Naive B cell (primary cell): ENCODE results near the gene TRIM46. TPM values are rescaled to one million over a fixed set of nuclear protein-coding genes. Genes with fewer than 3 reads are reported as not detected.
A peak's percentile ranks its signal among the peaks of the same experiment; 100 is the strongest.

Source experiments
- ATAC-seq, 2 donors: fragments of 150-1000 bp; cut with Tn5 transposase; 2 replicates each; pipeline ENCODE4 v1.10.0; 2021; ENCODE audit warnings: low read depth in 2 of 2, mild to moderate bottlenecking in 2 of 2, moderate library complexity in 2 of 2
- DNase-seq: peaks from one replicate; pipeline ENCODE4 v3.0.0; 2022
- H3K27ac Mint-ChIP-seq, 6 donors: one replicate each; pipeline ENCODE4 v1.8.0; 2020 to 2022; ENCODE audit warnings: mild to moderate bottlenecking in 6 of 6, mixed read lengths in 6 of 6, moderate library complexity in 5 of 6, inconsistent platforms in 2 of 6
- H3K27me3 Mint-ChIP-seq, 3 donors: one replicate each; pipeline ENCODE4 v1.8.0; 2021 to 2022; ENCODE audit warnings: mixed read lengths in 3 of 3, mild to moderate bottlenecking in 1 of 3
- H3K36me3 Mint-ChIP-seq, 2 donors: one replicate each; pipeline ENCODE4 v1.8.0; 2020 to 2022; ENCODE audit warnings: mixed read lengths in 2 of 2, inconsistent platforms in 1 of 2, mild to moderate bottlenecking in 1 of 2
- H3K4me1 Mint-ChIP-seq, 3 donors: one replicate each; pipeline ENCODE4 v1.8.0; 2020 to 2022; ENCODE audit warnings: mixed read lengths in 3 of 3, inconsistent platforms in 1 of 3, mild to moderate bottlenecking in 1 of 3, moderate library complexity in 1 of 3
- H3K4me3 Mint-ChIP-seq, 8 donors: one replicate each; pipeline ENCODE4 v1.8.0; 2020 to 2022; ENCODE audit warnings: mild to moderate bottlenecking in 8 of 8, mixed read lengths in 8 of 8, moderate library complexity in 8 of 8, inconsistent platforms in 2 of 8
- H3K9me3 Mint-ChIP-seq, 7 donors: one replicate each; pipeline ENCODE4 v1.8.0; 2020 to 2022; ENCODE audit warnings: mixed read lengths in 7 of 7, mild to moderate bottlenecking in 5 of 7, inconsistent platforms in 2 of 7, moderate library complexity in 1 of 7
- polyA plus RNA-seq, 6 donors: library from polyadenylated mRNA; unstranded; fragments of 300-500 nt; fragmentation: Illumina TruSeq; gene quantifications; one replicate each; pipeline ENCODE4 v1.2.3, GENCODE V29; 2021; ENCODE audit warnings: low read depth in 6 of 6

Gene TRIM46
- polyA plus RNA-seq = under 1 TPM in 2 of 6 donors, not detected in 4; 0.13 to 0.35 TPM

DNA sequence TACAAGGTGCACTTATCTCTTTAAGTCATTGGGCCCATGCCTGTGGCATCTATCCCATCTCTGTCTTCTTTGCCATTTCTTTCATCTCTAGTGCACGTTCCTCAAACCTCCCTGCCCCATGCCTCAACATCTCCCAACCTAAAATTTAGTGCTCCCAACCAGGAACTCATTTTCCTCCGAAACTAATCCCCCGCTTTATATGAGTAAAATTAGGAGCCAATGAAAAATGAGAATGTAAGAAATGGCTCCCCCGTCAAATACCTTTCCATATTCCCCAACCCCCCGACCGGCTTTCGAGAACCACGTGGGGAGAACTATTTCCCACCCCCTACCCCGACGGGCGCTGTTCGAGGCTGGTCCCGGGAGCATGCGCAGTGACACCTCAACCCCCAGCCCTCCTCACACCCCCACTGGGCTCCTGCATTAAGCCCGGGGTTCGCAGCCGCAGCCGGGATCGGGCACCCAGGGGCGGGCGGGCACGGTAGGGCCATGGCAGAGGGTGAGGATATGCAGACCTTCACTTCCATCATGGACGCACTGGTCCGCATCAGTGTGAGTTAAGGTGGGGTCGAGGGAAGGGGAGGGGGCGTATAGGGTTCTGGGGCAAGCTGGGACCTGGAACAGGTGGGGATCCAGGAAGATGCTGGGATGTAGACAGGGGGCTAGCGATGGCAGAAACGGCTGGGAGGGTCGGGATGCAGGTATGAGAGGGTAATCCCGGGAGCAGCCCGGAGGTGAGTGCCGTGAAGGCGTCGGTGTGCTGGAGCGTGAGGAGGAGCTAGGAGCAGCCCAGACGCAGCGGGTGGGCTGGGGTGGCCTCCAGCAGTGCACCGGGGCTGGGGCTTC, at the start of gene TRIM46:
Gene TRIM46 (plus strand): TSS at position 372 of the 846 bp plus-strand sequence. CDS start 118 bp downstream, at position 490.
- no peak for DNase-seq
- Mint-ChIP-seq H3K9me3 (no peaks in the 10 kb centered on the region), H3K36me3 (peaks cover 5 to 9% of the 10 kb centered on the region in 2 donors), H3K4me1 (peaks cover 41 to 46% (median 41%) of the 10 kb centered on the region in 3 donors), H3K27ac (peak within 1 kb of the TSS; percentile 96 to 99 (median 98)), H3K4me3 (peak within 1 kb of the TSS; percentile 88 to 100 (median 98)), H3K27me3 (no peaks in the 10 kb centered on the region)
- ATAC-seq = peak; percentile 3 to 11

DNA sequence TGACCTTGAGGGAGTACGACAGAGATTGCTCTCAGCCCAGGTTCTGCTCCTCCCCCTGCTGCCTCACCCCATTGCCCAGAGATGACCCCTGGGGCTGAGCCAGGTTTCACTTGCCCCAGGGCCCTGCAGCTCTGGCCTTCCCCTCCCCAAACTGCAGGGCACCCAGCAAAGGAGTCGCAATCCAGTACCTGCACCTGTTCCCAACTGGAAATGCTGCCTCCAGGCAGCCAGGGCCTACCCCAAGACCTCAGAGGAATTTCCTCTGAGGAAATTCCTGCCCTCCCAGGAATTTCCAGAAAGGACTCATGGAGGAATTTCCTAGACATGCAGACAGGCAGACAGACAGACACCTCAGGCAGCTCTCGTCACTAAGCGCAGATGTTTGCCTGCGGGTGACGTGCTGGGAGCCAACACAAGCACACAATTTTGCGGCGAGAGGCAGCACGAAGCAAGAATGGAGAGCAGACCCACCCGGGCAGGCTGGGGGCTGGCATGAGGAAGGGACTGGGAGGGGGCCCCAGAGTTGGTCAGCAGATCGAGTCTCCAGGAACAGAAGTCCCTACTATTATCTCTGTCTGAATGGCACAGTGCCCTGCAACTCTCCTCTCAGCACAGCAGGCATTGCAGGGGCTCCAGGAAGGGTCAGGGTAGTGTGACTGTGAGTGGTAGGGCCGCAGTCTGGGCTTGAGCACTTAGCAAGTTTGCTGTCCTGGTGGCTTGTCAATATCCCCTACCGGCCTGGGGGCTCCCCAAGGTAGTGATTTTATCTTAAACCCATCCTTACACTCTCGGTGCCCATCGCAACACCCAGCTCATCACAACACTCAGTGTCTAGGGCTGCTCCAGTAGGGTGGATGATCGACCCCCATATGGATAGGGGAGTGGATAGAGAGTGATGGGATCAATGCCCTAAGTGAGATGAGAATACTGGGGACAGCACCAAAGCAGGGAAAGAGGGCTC, 48.9 kb upstream of the TRIM46 start:
- Mint-ChIP-seq H3K36me3 (no peaks in the 10 kb centered on the region), H3K4me1 (peaks cover 28 to 32% (median 30%) of the 10 kb centered on the region in 3 donors), H3K27me3 (peaks cover 18 to 57% (median 28%) of the 10 kb centered on the region in 3 donors), H3K9me3 (no peaks in the 10 kb centered on the region), H3K27ac (peak overlapping the region in 1 of 6 donors; percentile 16), H3K4me3 (peak overlapping the region in 4 of 8 donors; percentile 20 to 59 (median 34))
- DNase-seq (no peak), ATAC-seq (no peak)

DNA sequence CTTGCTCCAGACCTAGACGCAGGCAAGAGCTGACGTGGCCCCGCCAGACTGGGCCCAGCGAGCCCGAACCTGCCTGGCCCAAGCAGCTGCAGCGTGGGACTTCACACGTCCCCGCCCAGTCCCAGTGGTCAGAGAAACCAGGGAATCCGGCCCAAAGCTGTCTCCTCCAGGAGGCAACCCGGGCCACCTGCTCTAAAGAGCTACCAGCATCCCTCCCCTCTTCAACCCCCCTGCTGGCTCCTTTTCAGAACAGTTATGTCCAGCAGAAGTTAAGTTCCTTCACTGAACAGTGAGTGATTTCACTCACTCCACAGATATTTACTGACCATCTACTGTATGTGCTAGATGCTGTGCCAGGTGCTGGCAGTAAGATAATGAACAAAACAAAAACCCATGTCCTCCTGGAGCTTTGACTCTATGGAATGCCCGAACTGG, 48.1 kb upstream of the TRIM46 start:
- H3K36me3 Mint-ChIP-seq = no peaks in the 10 kb centered on the region
- ATAC-seq = no peak
- peak overlapping the region in 5 of 8 donors; percentile 20 to 62 (median 55) for H3K4me3 Mint-ChIP-seq
- peak overlapping the region in 1 of 6 donors; percentile 16 for H3K27ac Mint-ChIP-seq
- H3K27me3 Mint-ChIP-seq = peaks cover 20 to 60% (median 36%) of the 10 kb centered on the region in 3 donors
- no peak for DNase-seq
- H3K4me1 Mint-ChIP-seq = peaks cover 29 to 33% (median 30%) of the 10 kb centered on the region in 3 donors
- no peaks in the 10 kb centered on the region for H3K9me3 Mint-ChIP-seq

DNA sequence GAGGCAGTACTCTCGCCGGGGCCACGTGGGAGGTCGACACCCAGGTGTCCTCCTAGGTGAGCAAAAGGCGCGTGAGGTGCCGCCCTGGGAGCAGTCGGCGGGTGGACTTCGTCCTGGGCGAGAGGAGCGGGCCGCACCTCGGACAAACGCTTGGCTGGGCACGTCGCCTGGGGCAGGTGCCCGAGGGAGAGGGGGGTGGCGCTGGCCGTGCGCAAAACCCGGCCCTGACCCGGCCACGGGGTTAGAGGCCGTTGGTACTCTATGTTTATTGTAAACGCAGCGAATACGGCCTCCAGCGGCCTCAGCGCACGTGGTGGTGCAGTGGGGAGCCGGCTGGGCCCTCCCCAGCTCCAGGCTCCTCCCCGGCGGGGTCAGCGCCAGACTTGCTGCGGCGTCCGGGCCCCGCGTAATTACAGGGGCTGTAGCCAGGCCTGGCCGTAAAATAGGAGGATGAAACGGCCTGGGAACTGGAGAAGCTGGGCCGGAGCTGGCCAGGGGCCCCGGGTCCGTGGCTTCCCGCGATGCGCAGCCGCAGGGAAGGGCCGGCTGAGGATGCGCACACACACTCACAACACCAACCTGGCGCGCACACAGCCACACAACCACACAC, 47.6 kb upstream of the TRIM46 start:
- Mint-ChIP-seq H3K27me3 (peaks cover 20 to 65% (median 41%) of the 10 kb centered on the region in 3 donors), H3K4me1 (peaks cover 29 to 33% (median 30%) of the 10 kb centered on the region in 3 donors)

DNA sequence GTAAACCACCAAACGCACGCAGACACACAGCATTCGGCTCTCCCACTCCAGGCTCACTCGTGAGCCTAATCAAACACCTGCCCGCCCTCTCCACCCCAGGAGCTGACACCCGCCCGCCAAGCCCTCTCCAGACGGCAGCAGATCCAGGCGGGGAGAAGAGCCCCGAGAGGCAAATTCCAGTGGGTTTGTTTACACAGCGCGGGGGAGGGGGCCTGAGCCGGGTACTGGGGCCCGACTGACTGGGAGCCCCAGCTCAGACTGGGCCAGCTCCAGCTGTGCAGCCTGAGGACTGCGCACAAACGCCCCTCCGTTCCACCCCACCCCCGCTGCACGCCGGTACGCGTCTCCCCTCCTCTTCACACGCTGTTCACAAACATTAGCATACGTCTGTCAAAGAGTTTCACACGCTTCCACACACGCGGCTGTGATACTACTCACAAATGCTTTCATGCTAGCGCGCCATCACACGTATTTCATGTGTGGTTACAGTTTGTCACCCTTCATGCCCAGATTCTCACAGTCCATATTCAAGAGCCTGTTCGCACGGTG, 47.0 kb upstream of the TRIM46 start:
- Mint-ChIP-seq H3K4me1 (peaks cover 29 to 33% (median 30%) of the 10 kb centered on the region in 3 donors), H3K9me3 (no peaks in the 10 kb centered on the region), H3K27ac (peak overlapping the region in 4 of 6 donors; percentile 3 to 81 (median 39)), H3K4me3 (peak overlapping the region; percentile 80 to 94 (median 89)), H3K27me3 (peaks cover 24 to 67% (median 44%) of the 10 kb centered on the region in 3 donors), H3K36me3 (no peaks in the 10 kb centered on the region)
- DNase-seq (peak; percentile 15), ATAC-seq (peak; percentile 62 to 66)

More for the DNA sequence above, 47.6 kb upstream of the TRIM46 start:
- Mint-ChIP-seq H3K9me3 (no peaks in the 10 kb centered on the region), H3K27ac (peak overlapping the region in 2 of 6 donors; percentile 16 to 80), H3K4me3 (peak overlapping the region in 5 of 8 donors; percentile 47 to 88 (median 61)), H3K36me3 (no peaks in the 10 kb centered on the region)
- DNase-seq = no peak
- ATAC-seq = no peak

DNA sequence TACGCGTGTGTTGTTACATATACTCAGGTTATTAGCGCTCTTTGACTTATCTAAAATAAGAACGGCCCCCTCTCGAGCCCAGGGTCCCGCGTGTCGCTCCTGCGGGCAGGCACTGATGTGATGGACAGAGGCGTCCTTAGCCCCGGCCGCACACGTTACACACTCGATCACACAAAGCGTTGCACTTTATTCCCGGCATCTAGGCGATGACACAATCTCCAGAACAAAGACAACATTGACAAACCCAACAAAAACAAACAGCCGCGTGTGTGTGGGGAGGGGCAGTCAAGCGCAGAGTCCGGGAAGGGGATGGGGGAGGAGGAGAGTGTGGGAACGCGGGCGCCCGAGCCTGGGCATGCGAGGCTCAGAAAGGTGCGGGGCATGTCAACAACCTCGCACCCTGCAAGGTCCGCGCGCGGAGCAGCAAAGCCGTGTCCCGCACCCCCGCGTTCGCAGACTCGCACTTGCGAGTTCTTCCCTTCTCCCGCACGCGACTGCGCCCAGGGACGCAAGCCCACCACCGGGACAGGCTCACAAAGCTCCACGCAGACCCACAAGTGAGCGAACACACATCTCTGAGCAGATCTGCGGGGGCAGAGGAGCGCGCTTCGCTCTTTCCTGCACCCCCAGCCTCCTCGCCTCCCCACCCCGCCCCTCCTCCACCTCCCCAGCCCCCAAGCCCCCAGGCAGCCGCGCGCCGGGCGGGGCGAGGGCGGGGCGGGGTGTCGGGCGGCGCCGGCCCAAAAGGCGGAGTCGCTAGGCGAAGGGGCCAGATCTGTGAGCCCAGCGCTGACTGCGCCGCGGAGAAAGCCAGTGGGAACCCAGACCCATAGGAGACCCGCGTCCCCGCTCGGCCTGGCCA, 46.3 kb upstream of the TRIM46 start, which contains the start of gene EFNA1:
Gene EFNA1 (plus strand): TSS at position 772 of the 862 bp plus-strand sequence. CDS start 102 bp downstream, outside the sequence.
- Mint-ChIP-seq H3K9me3 (no peaks in the 10 kb centered on the region), H3K4me3 (peak within 1 kb of the TSS; percentile 80 to 94 (median 90)), H3K27ac (peak within 1 kb of the TSS; percentile 38 to 81 (median 67)), H3K36me3 (no peaks in the 10 kb centered on the region), H3K27me3 (peaks cover 24 to 67% (median 44%) of the 10 kb centered on the region in 3 donors), H3K4me1 (peaks cover 29 to 33% (median 30%) of the 10 kb centered on the region in 3 donors)
- ATAC-seq (peak; percentile 50 to 51), DNase-seq (peak; percentile 46)

DNA sequence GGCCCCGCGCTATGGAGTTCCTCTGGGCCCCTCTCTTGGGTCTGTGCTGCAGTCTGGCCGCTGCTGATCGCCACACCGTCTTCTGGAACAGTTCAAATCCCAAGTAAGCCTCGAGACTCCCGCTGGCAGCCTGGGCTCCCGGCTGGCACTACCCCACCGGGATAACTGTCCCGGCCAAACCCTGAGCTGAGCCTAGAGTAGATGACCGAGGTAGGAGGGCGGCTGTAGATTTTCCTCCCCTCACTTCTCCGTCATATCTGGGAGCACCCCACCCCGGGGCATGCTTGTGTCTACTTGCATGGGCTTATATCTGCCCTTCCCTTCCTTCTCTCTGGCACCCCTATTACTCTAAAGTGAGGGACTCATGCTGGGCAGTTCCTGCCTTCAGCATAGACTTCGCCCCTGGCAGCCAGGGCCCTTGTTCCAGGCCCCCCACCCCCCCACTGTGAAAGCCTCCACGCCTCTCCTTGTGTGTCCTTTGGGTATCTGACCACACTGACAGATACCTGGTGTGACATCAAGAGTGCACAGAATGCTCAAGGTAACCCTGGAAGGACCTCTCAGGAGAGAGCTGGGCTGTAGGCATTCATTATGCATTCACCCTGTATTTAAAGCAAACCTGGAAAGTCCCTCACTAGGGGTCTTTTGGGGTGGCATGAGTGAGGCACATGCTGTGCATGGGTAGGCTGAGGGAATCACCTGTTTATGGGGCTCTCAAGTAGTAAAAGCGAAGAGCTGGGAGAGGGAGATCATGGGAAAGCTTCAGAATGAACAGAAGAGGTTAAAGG, 45.5 kb upstream of the TRIM46 start:
- H3K36me3 Mint-ChIP-seq = no peaks in the 10 kb centered on the region
- peak overlapping the region; percentile 75 to 93 (median 89) for H3K4me3 Mint-ChIP-seq
- H3K9me3 Mint-ChIP-seq = no peaks in the 10 kb centered on the region
- H3K4me1 Mint-ChIP-seq = peaks cover 29 to 33% (median 30%) of the 10 kb centered on the region in 3 donors
- DNase-seq (no peak), ATAC-seq (peak; percentile 24 to 46)
- peaks cover 24 to 67% (median 44%) of the 10 kb centered on the region in 3 donors for H3K27me3 Mint-ChIP-seq
- H3K27ac Mint-ChIP-seq = peak overlapping the region in 5 of 6 donors; percentile 38 to 77 (median 48)

- H3K4me1 Mint-ChIP-seq = peaks cover 29 to 33% (median 30%) of the 10 kb centered on the region in 3 donors
- H3K4me3 Mint-ChIP-seq = peak overlapping the region; percentile 62 to 93 (median 89)
- H3K9me3 Mint-ChIP-seq = no peaks in the 10 kb centered on the region
- peak in 1 of 2 donors; percentile 17 for ATAC-seq
- peaks cover 24 to 65% (median 44%) of the 10 kb centered on the region in 3 donors for H3K27me3 Mint-ChIP-seq
- no peaks in the 10 kb centered on the region for H3K36me3 Mint-ChIP-seq
- DNase-seq = no peak
- H3K27ac Mint-ChIP-seq = peak overlapping the region in 2 of 6 donors; percentile 42 to 77
Measured at GRCh38 chr1:155128755-155129473, 44.7 kb upstream of the TRIM46 start.

DNA sequence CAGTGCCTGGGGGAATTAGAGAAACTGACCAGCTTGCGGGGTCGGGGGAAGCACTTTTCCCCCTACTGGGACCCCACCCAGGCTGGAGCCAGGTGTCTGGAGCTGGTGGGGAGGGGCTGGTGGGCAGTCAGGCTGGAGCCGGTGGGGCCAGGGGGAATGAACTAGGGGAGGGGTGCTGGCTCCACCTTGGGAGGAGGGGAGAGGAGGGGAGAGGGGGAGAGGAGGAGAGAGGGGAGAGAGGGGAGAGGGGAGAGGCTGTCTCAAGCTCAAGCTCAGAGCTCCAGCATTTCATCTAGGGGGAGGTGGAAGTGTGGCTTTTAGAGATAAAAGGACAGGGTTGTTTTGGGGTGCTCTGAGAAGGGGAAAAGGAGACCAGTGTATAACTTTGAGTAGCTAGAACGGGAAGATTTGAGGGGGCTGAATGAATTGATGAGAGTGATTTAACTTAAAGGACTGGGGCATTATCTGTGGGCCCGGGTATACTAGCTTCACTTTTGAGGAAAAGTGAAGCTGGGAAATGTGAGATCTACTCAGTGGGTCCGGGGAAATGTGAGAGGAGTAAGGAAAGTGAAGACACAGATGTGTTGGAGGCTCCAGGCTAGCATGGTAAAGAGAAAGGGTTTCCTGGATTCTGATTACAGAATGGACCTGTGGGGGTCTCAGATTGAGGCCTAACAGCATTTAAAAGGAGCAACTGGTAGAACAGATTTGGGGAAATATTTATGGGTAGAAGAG, 43.2 kb upstream of the TRIM46 start:
- DNase-seq (no peak), ATAC-seq (no peak)
- Mint-ChIP-seq H3K4me3 (peak overlapping the region in 2 of 8 donors; percentile 2 to 33), H3K9me3 (no peaks in the 10 kb centered on the region), H3K36me3 (peaks cover 0 to under 1% of the 10 kb centered on the region in 2 donors), H3K27me3 (peaks cover 24 to 52% (median 44%) of the 10 kb centered on the region in 3 donors), H3K27ac (no peak overlapping the region), H3K4me1 (peaks cover 39 to 41% (median 40%) of the 10 kb centered on the region in 3 donors)

- ATAC-seq (no peak), DNase-seq (no peak)
- peaks cover 24 to 46% (median 44%) of the 10 kb centered on the region in 3 donors for H3K27me3 Mint-ChIP-seq
- H3K4me3 Mint-ChIP-seq = peak overlapping the region in 3 of 8 donors; percentile 2 to 37 (median 33)
- peaks cover 0 to 7% of the 10 kb centered on the region in 2 donors for H3K36me3 Mint-ChIP-seq
- peaks cover 47 to 49% (median 47%) of the 10 kb centered on the region in 3 donors for H3K4me1 Mint-ChIP-seq
- no peak overlapping the region for H3K27ac Mint-ChIP-seq
- no peaks in the 10 kb centered on the region for H3K9me3 Mint-ChIP-seq
Measured at GRCh38 chr1:155131285-155131684, 42.4 kb upstream of the TRIM46 start.
